T follicular helper cell (primary cell): Measurements from ENCODE around the gene VKORC1L1.
"Not testable (repeated sequence)": the region's sequence is repeated elsewhere in the genome, so short reads cannot be mapped to it uniquely, and the experiment has no call there.

Source experiments
- DNase-seq: peaks from one replicate; pipeline ENCODE4 v3.0.0-alpha.2; 2020; ENCODE audit warnings: low read depth
- total RNA-seq, 2 experiments: gene quantifications; one replicate each; lab custom pipeline; 2026; lab: John Stamatoyannopoulos, UW

Gene VKORC1L1
- total RNA-seq, result 41.4 to 43.5 reads per million in 2 experiments

- peak; percentile 87 for DNase-seq
Observed at GRCh38 chr7:65872776-65873581, at the start of gene VKORC1L1. VKORC1L1 (plus strand) TSS chr7:65873074; CDS start chr7:65873372, 298 bp downstream.

- no peak for DNase-seq
Observed at GRCh38 chr7:65827366-65827765, 45.5 kb upstream of the VKORC1L1 start.

GRCh38 chr7:65832281-65832680, 40.6 kb upstream of the VKORC1L1 start:
- DNase-seq, result no peak

GRCh38 chr7:65836684-65837083, 36.2 kb upstream of the VKORC1L1 start:
- DNase-seq, result not testable (repeated sequence)

- DNase-seq, result not testable (repeated sequence)
Observed at GRCh38 chr7:65837541-65837956, 35.3 kb upstream of the VKORC1L1 start.

GRCh38 chr7:65839846-65840245, 33.0 kb upstream of the VKORC1L1 start:
- DNase-seq, result no peak

- DNase-seq, result no peak
Observed at GRCh38 chr7:65840446-65840845, 32.4 kb upstream of the VKORC1L1 start.

GRCh38 chr7:65843616-65844015, 29.3 kb upstream of the VKORC1L1 start:
- not testable (repeated sequence) for DNase-seq

- DNase-seq, result no peak
Observed at GRCh38 chr7:65846008-65846570, 26.8 kb upstream of the VKORC1L1 start.

GRCh38 chr7:65853426-65853825, 19.4 kb upstream of the VKORC1L1 start:
- DNase-seq, result not testable (repeated sequence)

- DNase-seq, result not testable (repeated sequence)
Observed at GRCh38 chr7:65853892-65854291, 19.0 kb upstream of the VKORC1L1 start.

- DNase-seq, result not testable (repeated sequence)
Observed at GRCh38 chr7:65857321-65857894, 15.5 kb upstream of the VKORC1L1 start.

- not testable (repeated sequence) for DNase-seq
Observed at GRCh38 chr7:65858660-65859059, 14.2 kb upstream of the VKORC1L1 start.

GRCh38 chr7:65866244-65866643, 6.6 kb upstream of the VKORC1L1 start:
- not testable (repeated sequence) for DNase-seq

- not testable (repeated sequence) for DNase-seq
Observed at GRCh38 chr7:65867681-65868080, 5.2 kb upstream of the VKORC1L1 start.

GRCh38 chr7:65869312-65869711, 3.6 kb upstream of the VKORC1L1 start:
- not testable (repeated sequence) for DNase-seq

GRCh38 chr7:65871451-65871850, 1.4 kb upstream of the VKORC1L1 start:
- DNase-seq, result not testable (repeated sequence)

GRCh38 chr7:65873582-65874193, 814 bp downstream of the VKORC1L1 start:
- DNase-seq, result not testable (repeated sequence)

- not testable (repeated sequence) for DNase-seq
Observed at GRCh38 chr7:65875715-65876114, 2.8 kb downstream of the VKORC1L1 start.

- not testable (repeated sequence) for DNase-seq
Observed at GRCh38 chr7:65879292-65880153, 6.6 kb downstream of the VKORC1L1 start.

- DNase-seq, result not testable (repeated sequence)
Observed at GRCh38 chr7:65880242-65880641, 7.4 kb downstream of the VKORC1L1 start.
